Suprapubic skin (tissue), 4 donors: Measurements from ENCODE around the gene KLF4. TPM values are rescaled to one million over a fixed set of nuclear protein-coding genes. Genes with fewer than 3 reads are reported as not detected.

Experiments used
- DNase-seq, 2 donors: peaks; one replicate each; pipeline ENCODE4 v3.0.0-alpha.2; 2019; ENCODE audit warnings: low spot score in 2 of 2
- H3K27ac ChIP-seq: fragments of 200-600 bp; sonication (generic); one replicate; pipeline ENCODE4 v1.5.1; 2019
- H3K27me3 ChIP-seq: fragments of 200-600 bp; sonication (generic); one replicate; pipeline ENCODE4 v1.5.1; 2019
- H3K36me3 ChIP-seq: fragments of 200-600 bp; sonication (generic); one replicate; pipeline ENCODE4 v1.5.1; 2019
- H3K4me1 ChIP-seq: fragments of 200-600 bp; sonication (generic); one replicate; pipeline ENCODE4 v1.5.1; 2019
- H3K4me3 ChIP-seq: fragments of 200-600 bp; sonication (generic); one replicate; pipeline ENCODE4 v1.5.1; 2019; ENCODE audit warnings: mild to moderate bottlenecking
- H3K9me3 ChIP-seq: fragments of 200-600 bp; sonication (generic); one replicate; pipeline ENCODE4 v1.5.1; 2019
- CTCF ChIP-seq, 2 donors: fragments of 200-600 bp in 1 of 2; fragments of 450-650 bp in 1 of 2; sonication (generic) in 1 of 2; IDR thresholded peaks; one replicate each; pipeline ENCODE4 v1.5.1; 2016 to 2019; ENCODE audit warnings: antibody characterized with exemption in 2 of 2, mild to moderate bottlenecking in 1 of 2, moderate library complexity in 1 of 2
- EP300 ChIP-seq: sonication (generic); formaldehyde crosslinking; IDR thresholded peaks from one replicate; pipeline ENCODE4 v1.6.1; 2017; ENCODE audit warnings: antibody characterized with exemption
- POLR2A ChIP-seq, 2 donors: fragments of 450-650 bp; IDR thresholded peaks; one replicate each; pipeline ENCODE4 v1.6.1; 2017; ENCODE audit warnings: antibody characterized with exemption in 2 of 2, mild to moderate bottlenecking in 2 of 2, moderate library complexity in 2 of 2
- POLR2AphosphoS5 ChIP-seq, 3 donors: sonication (generic); formaldehyde crosslinking; IDR thresholded peaks; one replicate each; pipeline ENCODE4 v1.6.1; 2017; ENCODE audit warnings: antibody characterized with exemption in 3 of 3
- WGBS: methylation state at CpG from one replicate; pipeline ENCODE4 v1.1.5; 2018; 5-methylcytosine and 5-hydroxymethylcytosine counted together
- total RNA-seq, 4 donors: library from RNA; depleted of rRNA; stranded (reverse); fragments of >200 nt; gene quantifications; one replicate each; pipeline ENCODE4 v1.1.0, GENCODE V29; 2016

KLF4 gene
- total RNA-seq, 4 donors from 2014 or later = 613 to 1,231 (median 708) TPM

GRCh38 chr9:107447081-107447480, 42.5 kb downstream of the KLF4 start:
- WGBS = 83% methylated on average over 4 of the region's 4 CpGs
- no peak for DNase-seq
- no peak for TF ChIP-seq POLR2A (IDR thresholded peaks at IDR 0.05)
- TF ChIP-seq EP300 = no peak
- no peaks in the 10 kb centered on the region for H3K27me3 ChIP-seq
- peaks cover 10% of the 10 kb centered on the region for H3K4me1 ChIP-seq
- H3K9me3 ChIP-seq = no peaks in the 10 kb centered on the region
- H3K27ac ChIP-seq = peak overlapping the region; percentile 37
- no peak overlapping the region for H3K4me3 ChIP-seq
- H3K36me3 ChIP-seq = no peaks in the 10 kb centered on the region

GRCh38 chr9:107446491-107446890, 43.1 kb downstream of the KLF4 start:
- DNase-seq = no peak
- H3K4me1 ChIP-seq = peaks cover 6% of the 10 kb centered on the region
- H3K4me3 ChIP-seq = no peak overlapping the region
- 83% methylated on average over 12 of the region's 12 CpGs for WGBS
- H3K27me3 ChIP-seq = no peaks in the 10 kb centered on the region
- no peaks in the 10 kb centered on the region for H3K9me3 ChIP-seq
- H3K36me3 ChIP-seq = no peaks in the 10 kb centered on the region
- no peak for TF ChIP-seq POLR2AphosphoS5 (IDR thresholded peaks at IDR 0.05)
- TF ChIP-seq POLR2A (IDR thresholded peaks at IDR 0.05) = no peak
- TF ChIP-seq EP300 = no peak
- no peak for TF ChIP-seq CTCF (IDR thresholded peaks at IDR 0.05)
- H3K27ac ChIP-seq = no peak overlapping the region

DNA sequence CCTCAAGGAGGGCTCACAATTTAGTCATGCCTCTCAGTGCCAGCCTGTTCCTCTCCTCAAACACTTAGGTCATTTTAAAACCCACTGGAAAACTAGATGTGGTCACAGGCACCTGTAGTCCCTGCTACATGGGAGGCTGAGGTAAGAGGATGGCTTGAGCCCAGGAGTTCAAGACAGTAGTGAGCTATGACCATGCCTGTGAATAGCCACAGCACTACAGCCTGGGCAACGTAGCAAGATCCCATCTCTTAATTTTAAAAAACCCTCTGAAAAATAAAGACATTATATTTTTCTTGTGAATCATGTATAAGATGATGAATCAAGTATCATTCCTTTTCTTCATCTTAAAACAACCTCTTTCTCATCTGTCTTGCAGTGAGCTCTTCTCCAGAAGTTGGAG, 45.8 kb downstream of the KLF4 start:
- TF ChIP-seq POLR2AphosphoS5 (IDR thresholded peaks at IDR 0.05) (no peak), POLR2A (IDR thresholded peaks at IDR 0.05) (no peak), EP300 (no peak), CTCF (IDR thresholded peaks at IDR 0.05) (no peak)
- H3K27me3 ChIP-seq = no peaks in the 10 kb centered on the region

DNA sequence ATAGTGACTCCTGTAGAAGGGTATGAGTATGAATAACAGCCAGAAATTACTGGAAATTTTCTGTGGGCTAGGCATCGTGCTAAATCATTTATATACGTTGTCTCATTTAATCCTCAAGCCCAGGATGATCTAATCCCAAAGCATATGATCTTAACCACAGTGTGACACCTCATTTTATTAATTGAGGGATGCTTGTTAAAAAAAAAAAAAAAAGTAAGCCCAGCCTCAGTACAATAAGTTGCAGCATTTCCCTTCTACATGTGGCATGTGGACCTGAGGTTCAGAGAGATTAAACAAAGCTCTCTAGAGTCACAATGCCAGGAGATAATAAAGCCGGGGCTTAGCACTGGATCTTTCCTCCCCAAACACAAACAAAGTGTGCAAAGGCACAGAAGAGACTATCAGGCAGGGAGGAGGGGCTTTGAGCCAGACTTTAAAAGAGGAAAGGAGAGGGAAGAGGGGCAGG, 49.5 kb downstream of the KLF4 start:
- WGBS = 69% methylated on average over 3 of the region's 3 CpGs
- Histone ChIP-seq H3K4me3 (no peak overlapping the region), H3K9me3 (no peaks in the 10 kb centered on the region), H3K27ac (no peak overlapping the region), H3K27me3 (no peaks in the 10 kb centered on the region), H3K36me3 (no peaks in the 10 kb centered on the region), H3K4me1 (peaks cover 10% of the 10 kb centered on the region)
- TF ChIP-seq EP300 = no peak
- TF ChIP-seq CTCF (IDR thresholded peaks at IDR 0.05) = no peak
- TF ChIP-seq POLR2AphosphoS5 (IDR thresholded peaks at IDR 0.05) = no peak
- DNase-seq = no peak

More for the DNA sequence above, 45.8 kb downstream of the KLF4 start:
- no peak overlapping the region for H3K4me3 ChIP-seq
- no peaks in the 10 kb centered on the region for H3K36me3 ChIP-seq
- 95% methylated on average over 1 of the region's 1 CpG for WGBS
- peaks cover 8% of the 10 kb centered on the region for H3K4me1 ChIP-seq
- no peak overlapping the region for H3K27ac ChIP-seq
- no peak for DNase-seq
- H3K9me3 ChIP-seq = no peaks in the 10 kb centered on the region

- Histone ChIP-seq H3K36me3 (no peaks in the 10 kb centered on the region), H3K27me3 (no peaks in the 10 kb centered on the region), H3K27ac (no peak overlapping the region), H3K4me1 (peaks cover 4% of the 10 kb centered on the region), H3K4me3 (no peak overlapping the region), H3K9me3 (no peaks in the 10 kb centered on the region)
- WGBS = 62% methylated on average over 7 of the region's 7 CpGs
- TF ChIP-seq POLR2AphosphoS5 (IDR thresholded peaks at IDR 0.05) = no peak
- TF ChIP-seq POLR2A (IDR thresholded peaks at IDR 0.05) = no peak
- TF ChIP-seq CTCF (IDR thresholded peaks at IDR 0.05) = no peak
- TF ChIP-seq EP300 = no peak
- DNase-seq = no peak
Measured at GRCh38 chr9:107438211-107439031, 51.1 kb downstream of the KLF4 start.
